Measurements from ENCODE around the gene UFD1.

The UFD1 gene

GRCh38 chr22:19513823-19514222 lies 34.8 kb upstream of the UFD1 start:
- DNase-seq = no peak
- H3K36me3 Mint-ChIP-seq (ENCODE audit: low read depth) = peaks cover 39% of the 10 kb centered on the region
- TF ChIP-seq CTCF (IDR thresholded peaks at IDR 0.05) = no peak
- peaks cover 5% of the 10 kb centered on the region for H3K4me1 Mint-ChIP-seq
- H3K27me3 Mint-ChIP-seq (ENCODE audit: low read depth, poor library complexity) = no peaks in the 10 kb centered on the region
- no peak overlapping the region for H3K4me3 Mint-ChIP-seq
- H3K9me3 Mint-ChIP-seq = peaks cover 7% of the 10 kb centered on the region
- no peak overlapping the region for H3K27ac Mint-ChIP-seq

- TF ChIP-seq CTCF (IDR thresholded peaks at IDR 0.05) = no peak
- H3K4me3 Mint-ChIP-seq = no peak overlapping the region
- peaks cover 39% of the 10 kb centered on the region for H3K36me3 Mint-ChIP-seq (ENCODE audit: low read depth)
- no peak overlapping the region for H3K27ac Mint-ChIP-seq
- no peaks in the 10 kb centered on the region for H3K27me3 Mint-ChIP-seq (ENCODE audit: low read depth, poor library complexity)
- no peak for DNase-seq
- peaks cover 7% of the 10 kb centered on the region for H3K9me3 Mint-ChIP-seq
- peaks cover 4% of the 10 kb centered on the region for H3K4me1 Mint-ChIP-seq
Observed at GRCh38 chr22:19510919-19511341, 31.9 kb upstream of the UFD1 start.

GRCh38 chr22:19509923-19510322 lies 30.9 kb upstream of the UFD1 start:
- DNase-seq = no peak
- peaks cover 12% of the 10 kb centered on the region for H3K4me1 Mint-ChIP-seq
- H3K4me3 Mint-ChIP-seq = no peak overlapping the region
- no peak for TF ChIP-seq CTCF (IDR thresholded peaks at IDR 0.05)
- peaks cover 7% of the 10 kb centered on the region for H3K9me3 Mint-ChIP-seq
- no peak overlapping the region for H3K27ac Mint-ChIP-seq
- peaks cover 34% of the 10 kb centered on the region for H3K36me3 Mint-ChIP-seq (ENCODE audit: low read depth)
- H3K27me3 Mint-ChIP-seq (ENCODE audit: low read depth, poor library complexity) = no peaks in the 10 kb centered on the region

GRCh38 chr22:19509191-19509590 lies 30.2 kb upstream of the UFD1 start:
- no peak for TF ChIP-seq CTCF (IDR thresholded peaks at IDR 0.05)
- H3K4me1 Mint-ChIP-seq = peaks cover 12% of the 10 kb centered on the region
- H3K9me3 Mint-ChIP-seq = peaks cover 7% of the 10 kb centered on the region
- DNase-seq = no peak
- H3K36me3 Mint-ChIP-seq (ENCODE audit: low read depth) = peaks cover 28% of the 10 kb centered on the region
- H3K27ac Mint-ChIP-seq = no peak overlapping the region
- H3K4me3 Mint-ChIP-seq = no peak overlapping the region
- no peaks in the 10 kb centered on the region for H3K27me3 Mint-ChIP-seq (ENCODE audit: low read depth, poor library complexity)

- no peaks in the 10 kb centered on the region for H3K9me3 Mint-ChIP-seq
- peaks cover 12% of the 10 kb centered on the region for H3K4me1 Mint-ChIP-seq
- DNase-seq = no peak
- H3K36me3 Mint-ChIP-seq (ENCODE audit: low read depth) = peaks cover 19% of the 10 kb centered on the region
- no peak for TF ChIP-seq CTCF (IDR thresholded peaks at IDR 0.05)
- peaks cover 3% of the 10 kb centered on the region for H3K27me3 Mint-ChIP-seq (ENCODE audit: low read depth, poor library complexity)
- no peak overlapping the region for H3K27ac Mint-ChIP-seq
- no peak overlapping the region for H3K4me3 Mint-ChIP-seq
Observed at GRCh38 chr22:19508024-19508776, 29.2 kb upstream of the UFD1 start.

GRCh38 chr22:19507534-19507861 lies 28.5 kb upstream of the UFD1 start:
- TF ChIP-seq CTCF (IDR thresholded peaks at IDR 0.05) = no peak
- Mint-ChIP-seq H3K4me1 (peaks cover 12% of the 10 kb centered on the region), H3K36me3 (ENCODE audit: low read depth) (peaks cover 12% of the 10 kb centered on the region), H3K4me3 (no peak overlapping the region), H3K27ac (peak overlapping the region; percentile 54), H3K9me3 (no peaks in the 10 kb centered on the region), H3K27me3 (ENCODE audit: low read depth, poor library complexity) (peaks cover 3% of the 10 kb centered on the region)
- no peak for DNase-seq

All from nephron progenitor cell (in vitro differentiated cells).